Loucy (cell line): ENCODE data around the gene IGF2R.

Experiments used
- H2AFZ ChIP-seq: fragments of 200-600 bp; sonication (generic); 2 replicates; pipeline ENCODE4 v1.6.0; 2016; ENCODE audit warnings: antibody characterized with exemption, mild to moderate bottlenecking, low read length, moderate library complexity
- H3F3A ChIP-seq: fragments of 200-600 bp; 2 replicates; pipeline ENCODE4 v1.6.0; 2016; ENCODE audit warnings: antibody characterized with exemption, low read depth, mild to moderate bottlenecking
- H3K27me3 ChIP-seq: fragments of 200-600 bp; sonication (generic); 2 replicates; pipeline ENCODE4 v1.6.1; 2014; ENCODE audit warnings: low read length, mild to moderate bottlenecking; ENCODE audit not compliant: insufficient read depth, poor library complexity, severe bottlenecking
- H3K36me3 ChIP-seq: fragments of 200-600 bp; sonication (generic); 2 replicates; pipeline ENCODE4 v1.6.1; 2016; ENCODE audit warnings: low read length; ENCODE audit not compliant: insufficient read depth
- H3K4me1 ChIP-seq: fragments of 200-600 bp; sonication (generic); 2 replicates; pipeline ENCODE4 v1.5.1; 2014; ENCODE audit warnings: low read length, mild to moderate bottlenecking; ENCODE audit not compliant: insufficient read depth, poor library complexity, severe bottlenecking
- H3K4me2 ChIP-seq: fragments of 200-600 bp; sonication (generic); 2 replicates; pipeline ENCODE4 v1.6.0; 2014; ENCODE audit warnings: antibody characterized with exemption, low read length, low read depth, mild to moderate bottlenecking; ENCODE audit not compliant: poor library complexity, severe bottlenecking
- H3K4me3 ChIP-seq: fragments of 200-600 bp; sonication (generic); 2 replicates; pipeline ENCODE4 v1.5.1; 2014; ENCODE audit warnings: low read length, mild to moderate bottlenecking, mixed read lengths; ENCODE audit not compliant: poor library complexity, severe bottlenecking
- H3K79me2 ChIP-seq: fragments of 200-600 bp; sonication (generic); 2 replicates; pipeline ENCODE4 v1.6.1; 2014; ENCODE audit warnings: low read length; ENCODE audit not compliant: insufficient read depth
- H3K9ac ChIP-seq: fragments of 200-600 bp; sonication (generic); 2 replicates; pipeline ENCODE4 v1.6.0; 2014; ENCODE audit warnings: mild to moderate bottlenecking, low read depth, low read length, moderate library complexity; ENCODE audit not compliant: poor library complexity, severe bottlenecking
- H3K9me2 ChIP-seq: fragments of 200-600 bp; sonication (generic); replicated peaks from 2 replicates; pipeline ENCODE4 v1.6.1; 2016; ENCODE audit warnings: low read depth, low read length, mixed read lengths
- H3K9me3 ChIP-seq: fragments of 200-600 bp; sonication (generic); 2 replicates; pipeline ENCODE4 v1.6.1; 2014; ENCODE audit warnings: mild to moderate bottlenecking, antibody characterized with exemption, low read length, low read depth; ENCODE audit not compliant: insufficient read depth
- H4K20me1 ChIP-seq: fragments of 200-600 bp; sonication (generic); 2 replicates; pipeline ENCODE4 v1.6.0; 2014; ENCODE audit warnings: antibody characterized with exemption, low read length, mild to moderate bottlenecking; ENCODE audit not compliant: insufficient read depth, poor library complexity, severe bottlenecking
- EZH2phosphoT487 ChIP-seq: fragments of 200-600 bp; IDR thresholded peaks from 2 replicates; pipeline ENCODE4 v1.6.1; 2018; ENCODE audit warnings: antibody characterized with exemption, mild to moderate bottlenecking, moderate library complexity, borderline replicate concordance
- TF ChIP-seq, protein P1 (sequence below): fragments of 200-600 bp; sonication (generic); conservative IDR thresholded peaks from 2 replicates; pipeline ENCODE4 v1.5.1; 2014; ENCODE audit warnings: mild to moderate bottlenecking, antibody characterized with exemption, low read length

IGF2R gene

DNA sequence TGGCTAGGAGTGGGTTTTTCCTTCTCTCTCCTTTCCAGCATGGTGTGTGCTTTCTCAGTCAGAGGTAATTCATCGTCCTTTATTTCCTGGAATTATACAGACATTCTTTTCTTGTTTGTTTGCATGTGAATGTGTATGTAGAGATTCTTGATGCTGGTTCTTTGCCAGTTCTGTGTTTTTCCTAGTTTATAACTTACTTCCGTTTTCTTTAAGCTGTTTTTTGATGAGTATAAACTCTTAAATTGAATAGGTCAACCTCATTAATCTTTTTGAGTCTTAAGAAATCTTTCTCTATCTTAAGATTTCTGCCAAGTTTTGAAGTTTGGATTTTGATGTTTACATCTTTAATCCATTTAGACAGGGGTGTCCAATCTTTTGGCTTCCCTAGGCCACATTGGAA is 38.7 kb downstream of the IGF2R start:
- H3K79me2 ChIP-seq: peaks cover 13% of the 10 kb centered on the region; the same call in 1 of the 2 replicates
- H3K9me3 ChIP-seq: no peaks in the 10 kb centered on the region

DNA sequence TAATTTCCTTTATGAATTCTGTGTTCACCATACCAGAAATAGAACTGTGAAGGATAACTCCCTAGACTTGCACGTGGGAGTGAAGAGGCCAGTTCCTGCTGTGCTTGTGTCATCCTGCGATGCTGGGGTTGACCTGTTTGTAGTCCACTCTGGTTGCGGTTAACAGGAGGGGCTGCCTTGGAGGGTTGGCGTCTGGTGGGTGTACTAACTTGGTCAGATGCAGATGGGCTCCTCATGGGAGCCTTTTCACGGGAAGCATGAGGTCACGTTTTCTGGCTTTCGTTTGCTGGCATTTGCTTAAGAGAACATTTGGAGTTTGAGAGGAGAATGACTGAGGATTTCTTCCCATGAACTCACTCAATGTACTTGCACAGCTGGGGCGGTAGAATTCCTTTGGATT is 41.2 kb downstream of the IGF2R start:
- peaks cover 30% of the 10 kb centered on the region; the same call in 1 of the 2 replicates for H3K36me3 ChIP-seq

More for the DNA sequence above, 38.7 kb downstream of the IGF2R start:
- H3F3A ChIP-seq: no peaks in the 10 kb centered on the region; the same call in 1 of the 2 replicates
- TF ChIP-seq EZH2phosphoT487: no peak
- TF ChIP-seq, protein P1, sequence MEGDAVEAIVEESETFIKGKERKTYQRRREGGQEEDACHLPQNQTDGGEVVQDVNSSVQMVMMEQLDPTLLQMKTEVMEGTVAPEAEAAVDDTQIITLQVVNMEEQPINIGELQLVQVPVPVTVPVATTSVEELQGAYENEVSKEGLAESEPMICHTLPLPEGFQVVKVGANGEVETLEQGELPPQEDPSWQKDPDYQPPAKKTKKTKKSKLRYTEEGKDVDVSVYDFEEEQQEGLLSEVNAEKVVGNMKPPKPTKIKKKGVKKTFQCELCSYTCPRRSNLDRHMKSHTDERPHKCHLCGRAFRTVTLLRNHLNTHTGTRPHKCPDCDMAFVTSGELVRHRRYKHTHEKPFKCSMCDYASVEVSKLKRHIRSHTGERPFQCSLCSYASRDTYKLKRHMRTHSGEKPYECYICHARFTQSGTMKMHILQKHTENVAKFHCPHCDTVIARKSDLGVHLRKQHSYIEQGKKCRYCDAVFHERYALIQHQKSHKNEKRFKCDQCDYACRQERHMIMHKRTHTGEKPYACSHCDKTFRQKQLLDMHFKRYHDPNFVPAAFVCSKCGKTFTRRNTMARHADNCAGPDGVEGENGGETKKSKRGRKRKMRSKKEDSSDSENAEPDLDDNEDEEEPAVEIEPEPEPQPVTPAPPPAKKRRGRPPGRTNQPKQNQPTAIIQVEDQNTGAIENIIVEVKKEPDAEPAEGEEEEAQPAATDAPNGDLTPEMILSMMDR: no peak
- no peaks in the 10 kb centered on the region for H3K27me3 ChIP-seq
- H3K4me2 ChIP-seq: no peak overlapping the region
- no peak overlapping the region for H2AFZ ChIP-seq
- no peak overlapping the region for H3K9ac ChIP-seq
- H3K36me3 ChIP-seq: peaks cover 24% of the 10 kb centered on the region; the same call in 1 of the 2 replicates
- no peak overlapping the region for H3K4me3 ChIP-seq
- no peaks in the 10 kb centered on the region for H3K9me2 ChIP-seq
- H4K20me1 ChIP-seq: no peaks in the 10 kb centered on the region
- H3K4me1 ChIP-seq: no peaks in the 10 kb centered on the region

DNA sequence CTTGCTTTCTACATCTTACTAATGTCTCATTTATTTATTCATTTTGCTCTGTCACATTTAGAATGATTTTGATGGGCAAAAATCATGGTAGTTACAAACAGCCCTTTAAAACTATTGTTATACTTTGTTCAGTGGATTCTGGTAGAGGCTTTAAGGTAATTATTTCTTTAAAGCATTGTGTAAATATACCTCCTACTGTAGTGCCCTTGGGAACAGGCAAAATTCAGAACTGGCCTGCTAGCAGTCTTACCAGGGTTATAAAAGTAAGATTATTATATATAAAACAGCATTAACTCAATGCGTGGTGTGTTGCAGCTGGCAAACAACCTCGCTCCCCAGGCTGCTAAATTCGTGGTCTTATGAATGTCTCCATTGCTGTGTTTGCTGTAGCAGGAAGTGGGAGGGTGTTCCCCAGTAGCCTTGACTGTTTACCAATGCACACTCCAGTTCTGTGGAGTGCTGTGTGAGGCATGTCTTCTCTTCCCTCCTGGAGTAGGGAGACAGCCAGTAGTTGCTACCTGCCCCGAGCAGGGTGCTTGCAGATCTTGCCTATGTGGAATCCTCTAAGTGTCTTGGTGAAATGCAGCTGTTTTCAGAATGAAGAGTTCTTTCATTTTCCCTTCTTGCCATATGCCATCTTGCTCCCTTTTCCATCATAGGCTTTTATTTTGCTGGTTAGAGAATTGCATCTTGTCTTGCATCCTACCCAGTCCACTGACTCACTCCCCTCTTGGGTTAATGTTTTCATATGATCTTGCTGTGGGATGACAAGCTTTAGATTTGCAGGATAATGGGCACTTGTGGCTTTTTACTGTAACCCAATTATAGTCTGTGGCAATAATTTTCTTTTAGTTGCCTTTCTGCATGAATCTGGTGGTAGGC is 45.3 kb downstream of the IGF2R start:
- Histone ChIP-seq H3K27me3 (no peaks in the 10 kb centered on the region), H3K36me3 (peaks cover 30% of the 10 kb centered on the region; the same call in 1 of the 2 replicates), H3K9me2 (no peaks in the 10 kb centered on the region), H3F3A (no peaks in the 10 kb centered on the region), H3K79me2 (no peaks in the 10 kb centered on the region), H3K4me2 (peak overlapping the region; percentile 58), H3K4me1 (peaks cover 33% of the 10 kb centered on the region), H2AFZ (no peak overlapping the region), H3K4me3 (no peak overlapping the region), H3K9me3 (no peaks in the 10 kb centered on the region), H3K9ac (no peak overlapping the region), H4K20me1 (no peaks in the 10 kb centered on the region)
- TF ChIP-seq, protein P1: no peak
- TF ChIP-seq EZH2phosphoT487: no peak

More for the DNA sequence above, 41.2 kb downstream of the IGF2R start:
- H3K4me2 ChIP-seq: no peak overlapping the region
- H3K4me1 ChIP-seq: peaks cover 17% of the 10 kb centered on the region
- no peak overlapping the region for H3K4me3 ChIP-seq
- no peaks in the 10 kb centered on the region for H3K9me3 ChIP-seq
- peaks cover 10% of the 10 kb centered on the region; the same call in 1 of the 2 replicates for H3K79me2 ChIP-seq
- H3F3A ChIP-seq: no peaks in the 10 kb centered on the region
- TF ChIP-seq, protein P1: no peak
- no peak for TF ChIP-seq EZH2phosphoT487
- no peaks in the 10 kb centered on the region for H3K9me2 ChIP-seq
- no peaks in the 10 kb centered on the region for H4K20me1 ChIP-seq
- no peaks in the 10 kb centered on the region for H3K27me3 ChIP-seq
- no peak overlapping the region for H3K9ac ChIP-seq
- no peak overlapping the region for H2AFZ ChIP-seq
